H9 (cell line): ENCODE measurements around the gene SDK2. TPM values are rescaled to one million over a fixed set of nuclear protein-coding genes. Genes with fewer than 3 reads are reported as not detected.
A peak's percentile ranks its signal among the peaks of the same experiment; 100 is the strongest.

Experiments used
- DNase-seq: peaks from one replicate; pipeline ENCODE4 v3.0.0-alpha.2; 2017
- H2AFZ ChIP-seq: one replicate; pipeline ENCODE4 v1.6.1; 2013; ENCODE audit warnings: mild to moderate bottlenecking, low read length, control low read depth, moderate library complexity
- H2AK5ac ChIP-seq: 2 replicates; pipeline ENCODE4 v1.6.1; 2013; ENCODE audit warnings: low read length, control low read depth, mixed read lengths; ENCODE audit not compliant: insufficient read length
- H2BK120ac ChIP-seq: one replicate; pipeline ENCODE4 v1.6.1; 2013; ENCODE audit warnings: low read depth, mild to moderate bottlenecking, low read length, control low read depth, inconsistent platforms; ENCODE audit not compliant: poor library complexity, severe bottlenecking
- H2BK12ac ChIP-seq: 2 replicates; pipeline ENCODE4 v1.6.1; 2013; ENCODE audit warnings: low read length, control low read depth, mixed read lengths, low read depth; ENCODE audit not compliant: insufficient read length
- H2BK15ac ChIP-seq: 2 replicates; pipeline ENCODE4 v1.6.1; 2013; ENCODE audit warnings: low read depth, low read length, control low read depth
- H2BK20ac ChIP-seq: one replicate; pipeline ENCODE4 v1.6.1; 2013; ENCODE audit warnings: low read depth, mild to moderate bottlenecking, low read length, control low read depth, inconsistent platforms; ENCODE audit not compliant: poor library complexity, severe bottlenecking
- H2BK5ac ChIP-seq: 2 replicates; pipeline ENCODE4 v1.6.1; 2013; ENCODE audit warnings: low read length, control low read depth, mixed read lengths; ENCODE audit not compliant: insufficient read length
- H3K14ac ChIP-seq: 2 replicates; pipeline ENCODE4 v1.6.1; 2013; ENCODE audit warnings: low read length, control low read depth; ENCODE audit not compliant: insufficient read depth
- H3K18ac ChIP-seq: 2 replicates; pipeline ENCODE4 v1.6.1; 2013; ENCODE audit warnings: low read depth, mild to moderate bottlenecking, mixed read lengths, low read length, control low read depth; ENCODE audit not compliant: insufficient read length
- H3K23ac ChIP-seq: 2 replicates; pipeline ENCODE4 v1.6.1; 2013; ENCODE audit warnings: low read length, control low read depth, mixed read lengths, low read depth; ENCODE audit not compliant: insufficient read length
- H3K23me2 ChIP-seq: 2 replicates; pipeline ENCODE4 v1.6.1; 2013; ENCODE audit warnings: low read depth, mild to moderate bottlenecking, mixed read lengths, low read length, control low read depth; ENCODE audit not compliant: insufficient read length, poor library complexity, severe bottlenecking
- H3K27ac ChIP-seq: 2 replicates; pipeline ENCODE4 v1.5.1; 2013; ENCODE audit warnings: low read length, control low read depth, mixed read lengths, low read depth; ENCODE audit not compliant: insufficient read length
- H3K27me3 ChIP-seq: 2 replicates; pipeline ENCODE4 v1.6.1; 2013; ENCODE audit warnings: low read length, control low read depth, inconsistent platforms; ENCODE audit not compliant: insufficient read depth
- H3K4ac ChIP-seq: 2 replicates; pipeline ENCODE4 v1.6.1; 2013; ENCODE audit warnings: low read depth, mild to moderate bottlenecking, control low read depth, inconsistent platforms, low read length, moderate library complexity
- H3K4me1 ChIP-seq: 2 replicates; pipeline ENCODE4 v1.6.1; 2013; ENCODE audit warnings: low read length, control low read depth, inconsistent platforms; ENCODE audit not compliant: insufficient read depth
- H3K4me2 ChIP-seq: 2 replicates; pipeline ENCODE4 v1.6.1; 2013; ENCODE audit warnings: low read length, control low read depth, mixed read lengths; ENCODE audit not compliant: insufficient read length, insufficient read depth
- H3K56ac ChIP-seq: 2 replicates; pipeline ENCODE4 v1.6.1; 2013; ENCODE audit warnings: low read depth, mild to moderate bottlenecking, mixed read lengths, low read length, control low read depth; ENCODE audit not compliant: insufficient read length
- H3K79me1 ChIP-seq: 2 replicates; pipeline ENCODE4 v1.6.1; 2013; ENCODE audit warnings: low read depth, mild to moderate bottlenecking, moderate library complexity, low read length, control low read depth, inconsistent platforms; ENCODE audit not compliant: insufficient read depth, poor library complexity, severe bottlenecking
- H3K79me2 ChIP-seq: 2 replicates; pipeline ENCODE4 v1.6.1; 2013; ENCODE audit warnings: low read length, control low read depth, inconsistent platforms; ENCODE audit not compliant: insufficient read depth
- H3K9ac ChIP-seq: 2 replicates; pipeline ENCODE4 v1.6.1; 2013; ENCODE audit warnings: low read length, control low read depth, mixed read lengths; ENCODE audit not compliant: insufficient read length; ENCODE audit errors: extremely low read depth
- H3K9me3 ChIP-seq: one replicate; pipeline ENCODE4 v1.6.1; 2013; ENCODE audit warnings: low read depth, low read length, inconsistent platforms; ENCODE audit not compliant: control insufficient read depth
- H3T11ph ChIP-seq: one replicate; pipeline ENCODE4 v1.6.1; 2013; ENCODE audit warnings: mild to moderate bottlenecking, low read length, control low read depth, inconsistent platforms
- H4K20me1 ChIP-seq: one replicate; pipeline ENCODE4 v1.6.1; 2013; ENCODE audit not compliant: control insufficient read depth, insufficient read length, insufficient read depth
- H4K5ac ChIP-seq: 2 replicates; pipeline ENCODE4 v1.6.1; 2013; ENCODE audit warnings: low read depth, mild to moderate bottlenecking, mixed read lengths, low read length, control low read depth; ENCODE audit not compliant: insufficient read length
- H4K8ac ChIP-seq: replicated peaks from 2 replicates; pipeline ENCODE4 v1.6.1; 2013; ENCODE audit warnings: low read length, control low read depth, mixed read lengths, low read depth; ENCODE audit not compliant: insufficient read length
- H4K91ac ChIP-seq: 2 replicates; pipeline ENCODE4 v1.6.1; 2013; ENCODE audit warnings: low read depth, mild to moderate bottlenecking, moderate library complexity, mixed read lengths, low read length, control low read depth; ENCODE audit not compliant: insufficient read length
- H3K27ac Mint-ChIP-seq, 3 experiments: 2 replicates in 2 of 3; 3 replicates in 1 of 3; pipeline ENCODE4 v1.8.0; 2020 to 2021; ENCODE audit warnings: mixed read lengths in 3 of 3, mild to moderate bottlenecking in 1 of 3, moderate library complexity in 1 of 3
- H3K27me3 Mint-ChIP-seq: 2 replicates; pipeline ENCODE4 v1.8.0; 2021; ENCODE audit warnings: low read depth, mild to moderate bottlenecking, moderate library complexity, mixed read lengths
- H3K36me3 Mint-ChIP-seq, 3 experiments: 2 replicates in 2 of 3; 3 replicates in 1 of 3; pipeline ENCODE4 v1.8.0; 2020 to 2021; ENCODE audit warnings: low read depth in 3 of 3, mixed read lengths in 3 of 3; ENCODE audit not compliant: insufficient read depth in 1 of 3
- H3K4me1 Mint-ChIP-seq, 2 experiments: 2 replicates each; pipeline ENCODE4 v1.8.0; 2020; ENCODE audit warnings: mixed read lengths in 2 of 2
- H3K4me3 Mint-ChIP-seq, 2 experiments: 2 replicates in 1 of 2; 3 replicates in 1 of 2; pipeline ENCODE4 v1.8.0; 2020 to 2021; ENCODE audit warnings: mild to moderate bottlenecking in 2 of 2, mixed read lengths in 2 of 2, moderate library complexity in 1 of 2
- H3K9me3 Mint-ChIP-seq, 2 experiments: 2 replicates in 1 of 2; 3 replicates in 1 of 2; pipeline ENCODE4 v1.8.0; 2020; ENCODE audit warnings: mild to moderate bottlenecking in 2 of 2, mixed read lengths in 2 of 2, moderate library complexity in 1 of 2
- WGBS: extraction: QIAGEN DNeasy Blood & Tissue Kit; methylation state at CpG from one replicate; pipeline ENCODE4 v1.1.7; 2013; ENCODE audit warnings: missing lambda C conversion rate, low lambda C conversion rate, mixed read lengths; ENCODE audit not compliant: insufficient read length; ENCODE audit errors: extremely low coverage; 5-methylcytosine and 5-hydroxymethylcytosine counted together
- total RNA-seq: library from RNA; stranded (reverse); gene quantifications from 2 replicates; pipeline ENCODE4 v1.2.1, GENCODE V29; 2021
- TF ChIP-seq, protein P1 (sequence below): fragments of 200-600 bp; sonication (generic); conservative IDR thresholded peaks from 3 replicates; pipeline ENCODE4 v1.8.0; 2021; ENCODE audit warnings: antibody characterized with exemption, mild to moderate bottlenecking

The SDK2 gene
- total RNA-seq, 1 experiment from 2014 or later = 9.1 TPM

DNA sequence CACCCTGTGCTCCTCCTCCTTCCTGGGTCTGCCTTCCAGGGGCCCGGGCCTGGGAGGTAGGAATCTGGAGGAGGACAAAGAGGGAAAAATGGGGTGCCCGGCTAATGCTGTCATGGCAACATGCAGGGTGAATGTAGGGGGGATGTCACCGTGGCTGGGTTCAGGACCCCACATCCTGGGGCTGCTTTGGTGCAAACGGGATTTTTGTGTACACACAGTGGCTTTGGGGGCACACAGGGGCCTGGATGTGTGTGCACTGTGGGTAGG is 295.5 kb downstream of the SDK2 start:
- H3K14ac ChIP-seq = 0 out of 2 replicates have a peak overlapping the region, but pooled peaks have one; percentile 5
- WGBS = no CpG with 5 or more reads among the region's 4 CpGs
- H2BK120ac ChIP-seq = no peak overlapping the region
- H2AK5ac ChIP-seq = no peak overlapping the region
- no peak overlapping the region for H3T11ph ChIP-seq
- H4K20me1 ChIP-seq = no peaks in the 10 kb centered on the region
- no peak overlapping the region for H3K56ac ChIP-seq
- no peaks in the 10 kb centered on the region for H3K79me1 ChIP-seq
- H3K9me3 ChIP-seq = no peaks in the 10 kb centered on the region
- Mint-ChIP-seq H3K4me1 (peaks cover 40 to 48% of the 10 kb centered on the region in 2 experiments), H3K9me3 (no peaks in the 10 kb centered on the region), H3K36me3 (peaks cover 0 to 16% (median 0%) of the 10 kb centered on the region in 3 experiments; a peak in 3 of 7 replicates), H3K27me3 (no peaks in the 10 kb centered on the region; the same call in none of the 2 replicates), H3K4me3 (no peak overlapping the region; a peak in 1 of 5 replicates), H3K27ac (peak overlapping the region in 1 of 3 experiments; percentile 44; a peak in 1 of 7 replicates)
- no peak for DNase-seq
- H2BK15ac ChIP-seq = no peak overlapping the region
- H4K91ac ChIP-seq = no peak overlapping the region
- H3K27ac ChIP-seq = no peak overlapping the region
- no peak overlapping the region for H2BK12ac ChIP-seq
- no peak overlapping the region for H4K5ac ChIP-seq
- no peaks in the 10 kb centered on the region for H3K27me3 ChIP-seq
- H2BK5ac ChIP-seq = no peak overlapping the region
- no peaks in the 10 kb centered on the region for H3K23me2 ChIP-seq
- no peak overlapping the region for H3K9ac ChIP-seq
- H2AFZ ChIP-seq = no peak overlapping the region
- TF ChIP-seq, protein P1, sequence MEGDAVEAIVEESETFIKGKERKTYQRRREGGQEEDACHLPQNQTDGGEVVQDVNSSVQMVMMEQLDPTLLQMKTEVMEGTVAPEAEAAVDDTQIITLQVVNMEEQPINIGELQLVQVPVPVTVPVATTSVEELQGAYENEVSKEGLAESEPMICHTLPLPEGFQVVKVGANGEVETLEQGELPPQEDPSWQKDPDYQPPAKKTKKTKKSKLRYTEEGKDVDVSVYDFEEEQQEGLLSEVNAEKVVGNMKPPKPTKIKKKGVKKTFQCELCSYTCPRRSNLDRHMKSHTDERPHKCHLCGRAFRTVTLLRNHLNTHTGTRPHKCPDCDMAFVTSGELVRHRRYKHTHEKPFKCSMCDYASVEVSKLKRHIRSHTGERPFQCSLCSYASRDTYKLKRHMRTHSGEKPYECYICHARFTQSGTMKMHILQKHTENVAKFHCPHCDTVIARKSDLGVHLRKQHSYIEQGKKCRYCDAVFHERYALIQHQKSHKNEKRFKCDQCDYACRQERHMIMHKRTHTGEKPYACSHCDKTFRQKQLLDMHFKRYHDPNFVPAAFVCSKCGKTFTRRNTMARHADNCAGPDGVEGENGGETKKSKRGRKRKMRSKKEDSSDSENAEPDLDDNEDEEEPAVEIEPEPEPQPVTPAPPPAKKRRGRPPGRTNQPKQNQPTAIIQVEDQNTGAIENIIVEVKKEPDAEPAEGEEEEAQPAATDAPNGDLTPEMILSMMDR = no peak
- no peaks in the 10 kb centered on the region for H3K79me2 ChIP-seq
- H3K23ac ChIP-seq = no peak overlapping the region
- H3K4me1 ChIP-seq = peaks cover 2% of the 10 kb centered on the region; the same call in 1 of the 2 replicates
- H3K18ac ChIP-seq = no peak overlapping the region
- no peak overlapping the region for H4K8ac ChIP-seq
- no peak overlapping the region for H3K4ac ChIP-seq
- H3K4me2 ChIP-seq = no peak overlapping the region
- H2BK20ac ChIP-seq = no peak overlapping the region
